HG02970 (cell line): ENCODE results near the gene PSME1.

Experiments
- ATAC-seq: cut with Tn5 transposase; IDR thresholded peaks from one replicate; pipeline ENCODE4 v1.9.1; 2021; ENCODE audit warnings: mild to moderate bottlenecking, moderate library complexity, moderate number of reproducible peaks; ENCODE audit not compliant: unreplicated experiment, low FRiP score

PSME1 gene

DNA sequence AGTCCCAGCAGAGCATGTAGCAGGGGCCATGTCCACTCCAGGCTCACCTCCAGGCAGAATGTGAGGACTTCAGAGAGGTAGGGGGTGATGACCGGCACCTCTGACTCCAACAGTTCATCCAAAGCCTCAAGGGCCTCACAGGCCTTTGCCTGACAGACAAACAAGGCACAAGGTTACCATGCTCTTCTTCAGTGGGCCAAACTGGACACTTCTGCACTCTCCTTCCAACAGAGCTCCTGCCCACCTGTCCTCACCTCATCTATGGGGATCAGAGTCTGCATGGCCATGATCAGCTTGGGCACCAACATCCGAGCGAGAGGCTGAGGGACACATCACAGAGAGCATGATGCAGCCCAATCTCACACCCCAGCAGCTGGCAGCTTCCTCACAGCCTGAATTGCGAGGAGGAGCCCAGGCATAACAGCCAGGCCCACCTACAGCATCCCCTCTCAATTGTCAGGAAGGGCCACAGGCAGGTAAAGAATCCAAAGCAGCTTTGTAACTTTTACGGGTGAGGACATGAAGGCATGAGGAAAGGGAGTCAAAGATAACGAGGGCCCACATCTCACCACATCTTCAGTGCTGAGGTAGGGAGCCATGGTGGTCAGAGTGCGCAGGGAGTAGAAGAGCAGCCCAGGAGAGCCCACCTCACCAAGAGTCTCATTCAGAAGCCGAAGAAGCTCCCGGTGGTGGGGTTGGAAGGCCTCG is 51.0 kb downstream of the PSME1 start:
- ATAC-seq = no peak

GRCh38 chr14:24187539-24187915 is 51.5 kb downstream of the PSME1 start:
- no peak for ATAC-seq
